K562 (cell line): ENCODE results near the gene ACTRT3. TPM values are rescaled to one million over a fixed set of nuclear protein-coding genes. Genes with fewer than 3 reads are reported as not detected.

Experiments used
- ATAC-seq: fragments of 200-7000 bp; cut with Tn5 transposase; 3 replicates; pipeline ENCODE4 v1.9.1; 2020; ENCODE audit warnings: moderate library complexity
- BruUV-seq: library from RNA; stranded (reverse); fragments of 400-500 nt; replicated peaks from 2 replicates; lab custom pipeline; 2021; lab: Mats Ljungman, UMichigan
- CTCF ChIA-PET: fragments of 300-600 bp; formaldehyde crosslinking; extraction: SDS; loops from one replicate; lab custom pipeline; 2021; ENCODE audit warnings: low intra/inter-chr PET ratio; lab: Yijun Ruan, JAX
- POLR2A ChIA-PET: fragments of 300-600, 350-650 bp; sonication (Branson Sonifier 250); formaldehyde crosslinking; extraction: SDS; loops from one replicate; lab custom pipeline; 2021; ENCODE audit warnings: antibody characterized with exemption, inconsistent platforms; lab: Yijun Ruan, JAX
- DNase-seq, 4 experiments: peaks; one replicate each; pipeline versions ENCODE4 v3.0.0 to v3.0.0-alpha.2; 2011 to 2018; ENCODE audit warnings: low spot score in 3 of 4, mixed read lengths in 3 of 4; ENCODE audit errors: extremely low read depth in 1 of 4
- FAIRE-seq: peaks from 2 replicates; lab custom pipeline; 2011; peaks lifted over from hg19 to GRCh38; lab: Jason Lieb, UNC
- H2AFZ ChIP-seq: 2 replicates; pipeline ENCODE4 v1.6.0; 2011; ENCODE audit warnings: low read depth, low read length, control low read depth, inconsistent platforms
- H3K27ac ChIP-seq: fragments of 200-600 bp; 3 replicates; pipeline ENCODE4 v1.8.0; 2011; ENCODE audit warnings: low read depth, mild to moderate bottlenecking, control low read depth, inconsistent platforms, low read length, moderate library complexity, mixed read lengths; ENCODE audit errors: extremely low read depth
- H3K27me3 ChIP-seq, 2 experiments: fragments of 300-600 bp in 1 of 2; 2 replicates in 1 of 2; 3 replicates in 1 of 2; pipeline versions ENCODE4 v1.6.0 to v1.8.0; 2011; ENCODE audit warnings: inconsistent platforms in 2 of 2, low read length in 2 of 2, mild to moderate bottlenecking in 1 of 2, mixed read lengths in 1 of 2, moderate library complexity in 1 of 2; ENCODE audit not compliant: control insufficient read depth in 2 of 2, insufficient read depth in 2 of 2
- H3K36me3 ChIP-seq: fragments of 300-600 bp; 3 replicates; pipeline ENCODE4 v1.8.0; 2011; ENCODE audit warnings: mild to moderate bottlenecking, low read length, inconsistent platforms; ENCODE audit not compliant: control insufficient read depth, insufficient read depth
- H3K4me1 ChIP-seq, 2 experiments: fragments of 200-600 bp in 1 of 2; replicated peaks in 1 of 2; 2 replicates in 1 of 2; 3 replicates in 1 of 2; pipeline versions ENCODE4 v1.5.1 to v1.8.0; 2011; ENCODE audit warnings: inconsistent platforms in 2 of 2, low read length in 2 of 2, mild to moderate bottlenecking in 1 of 2, mixed read lengths in 1 of 2, moderate library complexity in 1 of 2; ENCODE audit not compliant: control insufficient read depth in 2 of 2, insufficient read depth in 2 of 2
- H3K4me2 ChIP-seq: 2 replicates; pipeline ENCODE4 v1.6.1; 2011; ENCODE audit warnings: low read length, control low read depth, inconsistent platforms, mixed read lengths; ENCODE audit not compliant: insufficient read depth
- H3K4me3 ChIP-seq: fragments of 200-600 bp; sonication (generic), shearing (Covaris generic); 2 replicates; pipeline ENCODE4 v1.5.1; 2016; ENCODE audit warnings: control low read depth, inconsistent platforms
- H3K79me2 ChIP-seq: fragments of 200-600 bp; 3 replicates; pipeline ENCODE4 v1.8.0; 2011; ENCODE audit warnings: low read length, inconsistent platforms; ENCODE audit not compliant: control insufficient read depth, insufficient read depth
- H3K9ac ChIP-seq, 2 experiments: 2 replicates each; pipeline versions ENCODE4 v1.6.0 to v1.6.1; 2011; ENCODE audit warnings: low read depth in 2 of 2, low read length in 2 of 2, control low read depth in 1 of 2, inconsistent platforms in 1 of 2, mild to moderate bottlenecking in 1 of 2, mixed read lengths in 1 of 2; ENCODE audit not compliant: insufficient read depth in 1 of 2
- H3K9me1 ChIP-seq: one replicate; pipeline ENCODE4 v1.6.0; 2011; ENCODE audit warnings: inconsistent platforms, mild to moderate bottlenecking, low read length, moderate library complexity; ENCODE audit not compliant: control insufficient read depth, insufficient read depth
- H3K9me3 ChIP-seq: replicated peaks from 2 replicates; pipeline ENCODE4 v1.5.1; 2011; ENCODE audit warnings: low read depth, low read length, inconsistent platforms; ENCODE audit not compliant: control insufficient read depth, insufficient read depth
- H4K20me1 ChIP-seq: replicated peaks from 2 replicates; pipeline ENCODE4 v1.6.1; 2011; ENCODE audit warnings: low read length, inconsistent platforms, mixed read lengths; ENCODE audit not compliant: control insufficient read depth, insufficient read depth
- FOXM1 ChIP-seq, 2 experiments: fragments of 450-650 bp in 1 of 2; sonication (generic) in 1 of 2; formaldehyde crosslinking in 1 of 2; IDR thresholded peaks; 2 replicates each; pipeline versions ENCODE4 v1.6.1 to v1.9.0; 2017 to 2022; ENCODE audit warnings: low read depth in 2 of 2, mild to moderate bottlenecking in 2 of 2, missing genetic modification reagents in 1 of 2, moderate library complexity in 1 of 2
- GMEB1 ChIP-seq: fragments of 250-450 bp; sonication (Bioruptor Pico); IDR thresholded peaks from 2 replicates; pipeline ENCODE4 v1.4.0; 2020; ENCODE audit warnings: mild to moderate bottlenecking
- HMBOX1 ChIP-seq: sonication (generic); IDR thresholded peaks from 2 replicates; pipeline ENCODE4 v1.6.1; 2016
- HOMEZ ChIP-seq: fragments of 250-450 bp; sonication (Bioruptor Pico); IDR thresholded peaks from 2 replicates; pipeline ENCODE4 v1.4.0; 2020; ENCODE audit warnings: mild to moderate bottlenecking, moderate library complexity
- IRF1 ChIP-seq: sonication (generic); formaldehyde crosslinking; IDR thresholded peaks from 2 replicates; pipeline ENCODE4 v1.8.0; 2022; ENCODE audit warnings: missing genetic modification reagents, mild to moderate bottlenecking, borderline replicate concordance
- MCM5 ChIP-seq: fragments of 450-650 bp; IDR thresholded peaks from 2 replicates; pipeline ENCODE4 v1.6.1; 2016; ENCODE audit warnings: low read depth
- NFE2 ChIP-seq: IDR thresholded peaks from 2 replicates; pipeline ENCODE4 v1.6.1; 2014; ENCODE audit warnings: antibody characterized with exemption, low read depth
- PCBP1 ChIP-seq: fragments of 200-400 bp; formaldehyde crosslinking; IDR thresholded peaks from 2 replicates; pipeline ENCODE4 v1.6.1; 2018; ENCODE audit warnings: mild to moderate bottlenecking, low read depth, low read length; ENCODE audit not compliant: poor library complexity, severe bottlenecking
- PCBP2 ChIP-seq: fragments of 200-400 bp; formaldehyde crosslinking; IDR thresholded peaks from 2 replicates; pipeline ENCODE4 v1.6.1; 2018; ENCODE audit warnings: low read length, low read depth, mild to moderate bottlenecking, moderate library complexity; ENCODE audit not compliant: poor library complexity, severe bottlenecking
- PKNOX1 ChIP-seq: fragments of 450-650 bp; IDR thresholded peaks from 2 replicates; pipeline ENCODE4 v1.6.1; 2016
- SP2 ChIP-seq: IDR thresholded peaks from 2 replicates; pipeline ENCODE4 v1.6.1; 2011; ENCODE audit warnings: mild to moderate bottlenecking, low read depth, low read length, moderate library complexity; ENCODE audit not compliant: poor library complexity, severe bottlenecking; ENCODE audit errors: extremely low read depth
- UBTF ChIP-seq, 2 experiments: IDR thresholded peaks; 2 replicates each; pipeline ENCODE4 v1.6.1; 2012; ENCODE audit warnings: improper control_type of control experiment in 2 of 2, low read depth in 2 of 2, low read length in 2 of 2, borderline replicate concordance in 1 of 2
- YBX1 ChIP-seq: fragments of 450-650 bp; IDR thresholded peaks from 2 replicates; pipeline ENCODE4 v1.7.1; 2016; ENCODE audit warnings: mild to moderate bottlenecking
- WGBS: fragments of 100-300 bp; shearing (Covaris generic); methylation state at CpG from one replicate; pipeline ENCODE4 v1.1.6; 2016; ENCODE audit warnings: low coverage, mixed read lengths; ENCODE audit not compliant: insufficient coverage; ENCODE audit errors: missing lambda C conversion rate; 5-methylcytosine and 5-hydroxymethylcytosine counted together
- in situ Hi-C: fragments of 300-500 bp; cut with MboI; formaldehyde crosslinking; loops from 4 replicates; pipeline ENCODE4 v1.15.0; 2018; ENCODE audit warnings: inconsistent platforms, mixed read lengths
- intact Hi-C: fragments of 100-400 bp; cut with micrococcal nuclease; formaldehyde crosslinking; loops from 2 replicates; pipeline ENCODE4 v1.14.2; 2022
- polyA plus RNA-seq, 8 experiments: library from polyadenylated mRNA; depleted of rRNA in 4 of 8; stranded (reverse) in 5 of 8; unstranded in 3 of 8; fragments of >200 nt; fragmentation: Nextera tagmentation in 2 of 8; fragmentation: Illumina TruSeq in 1 of 8; extraction: Ambion mirVana in 2 of 8; extraction: Trizol in 1 of 8; gene quantifications; 2 replicates each; pipeline versions ENCODE4 v1.2.1 to v1.2.3, GENCODE V29; 2011 to 2014; ENCODE audit warnings: inconsistent platforms in 1 of 8, missing spikeins in 1 of 8
- total RNA-seq, 7 experiments: library from RNA; depleted of rRNA in 6 of 7; stranded (reverse); fragments of >200 nt in 6 of 7; fragmentation: Illumina TruSeq in 2 of 7; extraction: Trizol in 2 of 7; gene quantifications; 2 replicates each; pipeline versions ENCODE4 v1.2.1 to v1.2.3, GENCODE V29; 2011 to 2021; ENCODE audit warnings: low replicate concordance in 1 of 7

ACTRT3 gene
- total and polyA plus RNA-seq, 9 of the 15 experiments (the other 6 are each of a cell fraction or from before 2014, with no cell fraction given): 0.06 to 0.11 (median 0.07) TPM; not detected in 5

GRCh38 chr3:169818316-169818715 lies 49.0 kb upstream of the ACTRT3 start:
- in situ Hi-C loops (no loop called here), intact Hi-C loops (no loop called here)
- FAIRE-seq (no peak), ATAC-seq (no peak), DNase-seq (no peak)
- Histone ChIP-seq H3K36me3 (no peaks in the 10 kb centered on the region), H3K9me3 (peaks cover 3% of the 10 kb centered on the region; the same call in 1 of the 2 replicates), H4K20me1 (no peaks in the 10 kb centered on the region), H2AFZ (no peak overlapping the region), H3K4me3 (no peak overlapping the region), H3K9me1 (no peaks in the 10 kb centered on the region), H3K9ac (no peak overlapping the region), H3K4me1 (peaks cover 0 to 5% of the 10 kb centered on the region in 2 experiments; a peak in 2 of 5 replicates), H3K27ac (no peak overlapping the region), H3K27me3 (peaks cover 4 to 17% of the 10 kb centered on the region in 2 experiments), H3K79me2 (no peaks in the 10 kb centered on the region), H3K4me2 (no peak overlapping the region)
- ChIA-PET POLR2A (no interaction called here), CTCF (no interaction called here)
- 3% methylated on average over 2 of the region's 2 CpGs for WGBS
- BruUV-seq: no TSS peak
- TF ChIP-seq PCBP1 (no peak), FOXM1 (IDR thresholded peaks at IDR 0.05; ENCODE audit: low read depth) (no peak), FOXM1 (CRISPR knock-in tag; IDR thresholded peaks at IDR 0.05; ENCODE audit: low read depth) (no peak), YBX1 (no peak), PKNOX1 (no peak), SP2 (no peak), HMBOX1 (no peak), UBTF (IDR thresholded peaks at IDR 0.05; ENCODE audit: borderline replicate concordance in 1 of 2, low read depth in 2 of 2, low read length in 2 of 2) (no peak), IRF1 (CRISPR knock-in tag) (no peak), NFE2 (no peak), MCM5 (no peak), HOMEZ (CRISPR knock-in tag) (no peak), PCBP2 (no peak), GMEB1 (CRISPR knock-in tag) (no peak)
